H9 (cell line): ENCODE results near the gene OR2S2. TPM values are rescaled to one million over a fixed set of nuclear protein-coding genes. Genes with fewer than 3 reads are reported as not detected.

Experiments used
- DNase-seq: peaks from one replicate; pipeline ENCODE4 v3.0.0-alpha.2; 2017
- H2AFZ ChIP-seq: one replicate; pipeline ENCODE4 v1.6.1; 2013; ENCODE audit warnings: mild to moderate bottlenecking, low read length, control low read depth, moderate library complexity
- H2AK5ac ChIP-seq: 2 replicates; pipeline ENCODE4 v1.6.1; 2013; ENCODE audit warnings: low read length, control low read depth, mixed read lengths; ENCODE audit not compliant: insufficient read length
- H2BK120ac ChIP-seq: one replicate; pipeline ENCODE4 v1.6.1; 2013; ENCODE audit warnings: low read depth, mild to moderate bottlenecking, low read length, control low read depth, inconsistent platforms; ENCODE audit not compliant: poor library complexity, severe bottlenecking
- H2BK12ac ChIP-seq: 2 replicates; pipeline ENCODE4 v1.6.1; 2013; ENCODE audit warnings: low read length, control low read depth, mixed read lengths, low read depth; ENCODE audit not compliant: insufficient read length
- H2BK15ac ChIP-seq: 2 replicates; pipeline ENCODE4 v1.6.1; 2013; ENCODE audit warnings: low read depth, low read length, control low read depth
- H2BK20ac ChIP-seq: one replicate; pipeline ENCODE4 v1.6.1; 2013; ENCODE audit warnings: low read depth, mild to moderate bottlenecking, low read length, control low read depth, inconsistent platforms; ENCODE audit not compliant: poor library complexity, severe bottlenecking
- H2BK5ac ChIP-seq: 2 replicates; pipeline ENCODE4 v1.6.1; 2013; ENCODE audit warnings: low read length, control low read depth, mixed read lengths; ENCODE audit not compliant: insufficient read length
- H3K14ac ChIP-seq: 2 replicates; pipeline ENCODE4 v1.6.1; 2013; ENCODE audit warnings: low read length, control low read depth; ENCODE audit not compliant: insufficient read depth
- H3K18ac ChIP-seq: 2 replicates; pipeline ENCODE4 v1.6.1; 2013; ENCODE audit warnings: low read depth, mild to moderate bottlenecking, mixed read lengths, low read length, control low read depth; ENCODE audit not compliant: insufficient read length
- H3K23ac ChIP-seq: 2 replicates; pipeline ENCODE4 v1.6.1; 2013; ENCODE audit warnings: low read length, control low read depth, mixed read lengths, low read depth; ENCODE audit not compliant: insufficient read length
- H3K23me2 ChIP-seq: 2 replicates; pipeline ENCODE4 v1.6.1; 2013; ENCODE audit warnings: low read depth, mild to moderate bottlenecking, mixed read lengths, low read length, control low read depth; ENCODE audit not compliant: insufficient read length, poor library complexity, severe bottlenecking
- H3K27ac ChIP-seq: 2 replicates; pipeline ENCODE4 v1.5.1; 2013; ENCODE audit warnings: low read length, control low read depth, mixed read lengths, low read depth; ENCODE audit not compliant: insufficient read length
- H3K27me3 ChIP-seq: 2 replicates; pipeline ENCODE4 v1.6.1; 2013; ENCODE audit warnings: low read length, control low read depth, inconsistent platforms; ENCODE audit not compliant: insufficient read depth
- H3K4ac ChIP-seq: 2 replicates; pipeline ENCODE4 v1.6.1; 2013; ENCODE audit warnings: low read depth, mild to moderate bottlenecking, control low read depth, inconsistent platforms, low read length, moderate library complexity
- H3K4me1 ChIP-seq: 2 replicates; pipeline ENCODE4 v1.6.1; 2013; ENCODE audit warnings: low read length, control low read depth, inconsistent platforms; ENCODE audit not compliant: insufficient read depth
- H3K4me2 ChIP-seq: 2 replicates; pipeline ENCODE4 v1.6.1; 2013; ENCODE audit warnings: low read length, control low read depth, mixed read lengths; ENCODE audit not compliant: insufficient read length, insufficient read depth
- H3K56ac ChIP-seq: 2 replicates; pipeline ENCODE4 v1.6.1; 2013; ENCODE audit warnings: low read depth, mild to moderate bottlenecking, mixed read lengths, low read length, control low read depth; ENCODE audit not compliant: insufficient read length
- H3K79me1 ChIP-seq: 2 replicates; pipeline ENCODE4 v1.6.1; 2013; ENCODE audit warnings: low read depth, mild to moderate bottlenecking, moderate library complexity, low read length, control low read depth, inconsistent platforms; ENCODE audit not compliant: insufficient read depth, poor library complexity, severe bottlenecking
- H3K79me2 ChIP-seq: 2 replicates; pipeline ENCODE4 v1.6.1; 2013; ENCODE audit warnings: low read length, control low read depth, inconsistent platforms; ENCODE audit not compliant: insufficient read depth
- H3K9ac ChIP-seq: 2 replicates; pipeline ENCODE4 v1.6.1; 2013; ENCODE audit warnings: low read length, control low read depth, mixed read lengths; ENCODE audit not compliant: insufficient read length; ENCODE audit errors: extremely low read depth
- H3K9me3 ChIP-seq: one replicate; pipeline ENCODE4 v1.6.1; 2013; ENCODE audit warnings: low read depth, low read length, inconsistent platforms; ENCODE audit not compliant: control insufficient read depth
- H3T11ph ChIP-seq: one replicate; pipeline ENCODE4 v1.6.1; 2013; ENCODE audit warnings: mild to moderate bottlenecking, low read length, control low read depth, inconsistent platforms
- H4K20me1 ChIP-seq: one replicate; pipeline ENCODE4 v1.6.1; 2013; ENCODE audit not compliant: control insufficient read depth, insufficient read length, insufficient read depth
- H4K5ac ChIP-seq: 2 replicates; pipeline ENCODE4 v1.6.1; 2013; ENCODE audit warnings: low read depth, mild to moderate bottlenecking, mixed read lengths, low read length, control low read depth; ENCODE audit not compliant: insufficient read length
- H4K8ac ChIP-seq: replicated peaks from 2 replicates; pipeline ENCODE4 v1.6.1; 2013; ENCODE audit warnings: low read length, control low read depth, mixed read lengths, low read depth; ENCODE audit not compliant: insufficient read length
- H4K91ac ChIP-seq: 2 replicates; pipeline ENCODE4 v1.6.1; 2013; ENCODE audit warnings: low read depth, mild to moderate bottlenecking, moderate library complexity, mixed read lengths, low read length, control low read depth; ENCODE audit not compliant: insufficient read length
- H3K27ac Mint-ChIP-seq, 3 experiments: 2 replicates in 2 of 3; 3 replicates in 1 of 3; pipeline ENCODE4 v1.8.0; 2020 to 2021; ENCODE audit warnings: mixed read lengths in 3 of 3, mild to moderate bottlenecking in 1 of 3, moderate library complexity in 1 of 3
- H3K27me3 Mint-ChIP-seq: 2 replicates; pipeline ENCODE4 v1.8.0; 2021; ENCODE audit warnings: low read depth, mild to moderate bottlenecking, moderate library complexity, mixed read lengths
- H3K36me3 Mint-ChIP-seq, 3 experiments: 2 replicates in 2 of 3; 3 replicates in 1 of 3; pipeline ENCODE4 v1.8.0; 2020 to 2021; ENCODE audit warnings: low read depth in 3 of 3, mixed read lengths in 3 of 3; ENCODE audit not compliant: insufficient read depth in 1 of 3
- H3K4me1 Mint-ChIP-seq, 2 experiments: 2 replicates each; pipeline ENCODE4 v1.8.0; 2020; ENCODE audit warnings: mixed read lengths in 2 of 2
- H3K4me3 Mint-ChIP-seq, 2 experiments: 2 replicates in 1 of 2; 3 replicates in 1 of 2; pipeline ENCODE4 v1.8.0; 2020 to 2021; ENCODE audit warnings: mild to moderate bottlenecking in 2 of 2, mixed read lengths in 2 of 2, moderate library complexity in 1 of 2
- H3K9me3 Mint-ChIP-seq, 2 experiments: 2 replicates in 1 of 2; 3 replicates in 1 of 2; pipeline ENCODE4 v1.8.0; 2020; ENCODE audit warnings: mild to moderate bottlenecking in 2 of 2, mixed read lengths in 2 of 2, moderate library complexity in 1 of 2
- CTCF ChIP-seq: fragments of 200-600 bp; sonication (generic); conservative IDR thresholded peaks from 3 replicates; pipeline ENCODE4 v1.8.0; 2021; ENCODE audit warnings: antibody characterized with exemption, mild to moderate bottlenecking
- WGBS: extraction: QIAGEN DNeasy Blood & Tissue Kit; methylation state at CpG from one replicate; pipeline ENCODE4 v1.1.7; 2013; ENCODE audit warnings: missing lambda C conversion rate, low lambda C conversion rate, mixed read lengths; ENCODE audit not compliant: insufficient read length; ENCODE audit errors: extremely low coverage; 5-methylcytosine and 5-hydroxymethylcytosine counted together
- total RNA-seq: library from RNA; stranded (reverse); gene quantifications from 2 replicates; pipeline ENCODE4 v1.2.1, GENCODE V29; 2021

Gene OR2S2
- total RNA-seq, 1 experiment from 2014 or later = not detected

GRCh38 chr9:35920051-35920620 lies 37.8 kb downstream of the OR2S2 start:
- Histone ChIP-seq H4K5ac (no peak overlapping the region), H3K4ac (no peak overlapping the region), H3K56ac (no peak overlapping the region), H3K23me2 (no peaks in the 10 kb centered on the region), H3K4me2 (no peak overlapping the region), H2AK5ac (no peak overlapping the region), H4K8ac (no peak overlapping the region), H3T11ph (no peak overlapping the region), H3K9ac (no peak overlapping the region), H3K9me3 (no peaks in the 10 kb centered on the region), H3K23ac (no peak overlapping the region), H3K79me2 (no peaks in the 10 kb centered on the region), H2BK120ac (no peak overlapping the region), H2AFZ (no peak overlapping the region), H4K91ac (no peak overlapping the region), H3K4me1 (no peaks in the 10 kb centered on the region), H3K27ac (no peak overlapping the region), H3K27me3 (no peaks in the 10 kb centered on the region), H3K79me1 (no peaks in the 10 kb centered on the region), H2BK12ac (no peak overlapping the region), H2BK15ac (no peak overlapping the region), H3K18ac (no peak overlapping the region), H4K20me1 (no peaks in the 10 kb centered on the region), H2BK5ac (no peak overlapping the region), H3K14ac (no peak overlapping the region), H2BK20ac (no peak overlapping the region)
- no peaks in the 10 kb centered on the region; the same call in 1 of the 2 replicates for H3K27me3 Mint-ChIP-seq
- no peak overlapping the region for H3K27ac Mint-ChIP-seq
- DNase-seq = no peak
- H3K4me1 Mint-ChIP-seq = peaks cover 10 to 13% of the 10 kb centered on the region in 2 experiments
- no peak overlapping the region for H3K4me3 Mint-ChIP-seq
- no peaks in the 10 kb centered on the region for H3K36me3 Mint-ChIP-seq
- WGBS = no CpG with 5 or more reads among the region's 4 CpGs
- H3K9me3 Mint-ChIP-seq = no peaks in the 10 kb centered on the region
- TF ChIP-seq CTCF = no peak
